NCI-H1930 (cell line): ENCODE data around the gene PICK1.
"Not testable (repeated sequence)": the region's sequence is repeated elsewhere in the genome, so short reads cannot be mapped to it uniquely, and the experiment has no call there.

Experiments
- DNase-seq, 2 experiments: peaks; one replicate each; lab custom pipeline; 2025; lab: John Stamatoyannopoulos, UW

PICK1 gene

GRCh38 chr22:38114484-38115398 lies 57.5 kb downstream of the PICK1 start:
- DNase-seq: peak in 1 of 2 experiments; percentile 55

GRCh38 chr22:38115423-38116205 lies 58.4 kb downstream of the PICK1 start:
- no peak for DNase-seq

GRCh38 chr22:38117556-38117955 lies 60.4 kb downstream of the PICK1 start:
- not testable (repeated sequence) for DNase-seq

GRCh38 chr22:38118182-38118581 lies 61.0 kb downstream of the PICK1 start:
- no peak for DNase-seq

GRCh38 chr22:38118747-38119146 lies 61.5 kb downstream of the PICK1 start:
- DNase-seq: not testable (repeated sequence)

- DNase-seq: no peak
Measured at GRCh38 chr22:38120359-38121110, 63.3 kb downstream of the PICK1 start.

GRCh38 chr22:38122616-38123015 lies 65.4 kb downstream of the PICK1 start:
- no peak for DNase-seq

GRCh38 chr22:38124236-38124974 lies 67.2 kb downstream of the PICK1 start:
- no peak for DNase-seq

- no peak for DNase-seq
Measured at GRCh38 chr22:38125038-38125610, 67.9 kb downstream of the PICK1 start.
